BLaER1 (cell line): Measurements from ENCODE around the gene PRR30.
A peak's percentile ranks its signal among the peaks of the same experiment; 100 is the strongest.
"Not testable (repeated sequence)": the region's sequence is repeated elsewhere in the genome, so short reads cannot be mapped to it uniquely, and the experiment has no call there.

Source experiments
- H3K27ac ChIP-seq: shearing (Covaris generic); formaldehyde crosslinking; 2 replicates; pipeline ENCODE4 v1.8.1; 2022
- H3K27me3 ChIP-seq: shearing (Covaris generic); formaldehyde crosslinking; 2 replicates; pipeline ENCODE4 v1.8.1; 2022
- H3K36me3 ChIP-seq: shearing (Covaris generic); formaldehyde crosslinking; 2 replicates; pipeline ENCODE4 v1.8.1; 2022
- H3K4me1 ChIP-seq: shearing (Covaris generic); formaldehyde crosslinking; 2 replicates; pipeline ENCODE4 v1.8.1; 2022
- H3K4me2 ChIP-seq: shearing (Covaris generic); formaldehyde crosslinking; 2 replicates; pipeline ENCODE4 v1.8.1; 2022
- H3K4me3 ChIP-seq: shearing (Covaris generic); formaldehyde crosslinking; 2 replicates; pipeline ENCODE4 v1.8.1; 2022
- H3K9ac ChIP-seq: shearing (Covaris generic); formaldehyde crosslinking; 2 replicates; pipeline ENCODE4 v1.8.1; 2022
- H3K9me3 ChIP-seq: shearing (Covaris generic); formaldehyde crosslinking; 2 replicates; pipeline ENCODE4 v1.8.1; 2022
- H4K20me1 ChIP-seq: shearing (Covaris generic); formaldehyde crosslinking; 2 replicates; pipeline ENCODE4 v1.8.1; 2022
- Cebpa-rat ChIP-seq: shearing (Covaris generic); IDR thresholded peaks from 2 replicates; pipeline ENCODE4 v1.8.1; 2022

Gene PRR30

DNA sequence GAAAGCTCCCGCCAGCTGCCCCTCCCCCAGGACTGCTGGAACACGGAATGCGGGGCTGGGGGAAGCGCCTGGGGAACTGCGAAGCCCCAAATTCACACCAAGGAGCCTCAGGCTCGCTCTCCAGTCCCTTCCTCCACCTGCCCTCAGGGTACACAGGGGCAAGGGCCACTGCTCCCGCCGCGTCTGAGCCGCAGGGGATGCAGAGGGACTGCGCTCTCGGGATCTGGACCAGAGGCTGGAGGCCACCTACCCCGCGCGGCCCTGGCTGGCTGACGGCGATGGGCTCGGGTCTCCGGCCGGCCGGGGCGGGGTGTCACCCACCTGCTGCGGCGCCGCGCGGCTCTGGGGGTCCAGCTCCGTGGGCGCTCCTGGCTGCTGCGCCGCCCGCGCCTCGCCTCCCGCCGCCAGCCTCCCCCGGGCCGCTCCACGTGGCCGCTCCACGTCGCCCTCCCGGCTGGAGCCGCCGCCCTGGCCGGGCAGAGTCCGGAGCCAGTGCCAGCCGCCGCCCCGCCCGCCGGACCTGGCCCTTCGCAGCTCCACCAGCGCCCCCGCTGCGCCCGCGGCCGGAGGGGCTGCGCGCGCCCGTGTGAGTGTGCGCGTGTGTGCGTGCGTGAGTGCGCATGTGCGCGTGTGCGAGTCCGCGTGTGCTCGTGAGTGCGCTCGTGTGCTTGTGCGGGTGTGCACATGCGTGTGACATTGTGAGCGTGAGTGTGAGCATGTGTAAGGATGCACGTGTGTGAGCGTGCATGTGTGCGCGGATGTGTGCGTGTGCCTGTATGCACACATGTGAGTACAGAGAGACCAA is 20.5 kb downstream of the PRR30 start, which contains the start of gene CGREF1:
CGREF1 (minus strand) TSS at position 604 of the 805 bp plus-strand sequence. CDS start 14,762 bp downstream, outside the sequence.
- H3K36me3 ChIP-seq = no peaks in the 10 kb centered on the region
- no peaks in the 10 kb centered on the region for H4K20me1 ChIP-seq
- H3K9me3 ChIP-seq = no peaks in the 10 kb centered on the region
- peak within 1 kb of the TSS; percentile 60 for H3K9ac ChIP-seq
- 0 out of 2 replicates have a peak within 1 kb of the TSS, but pooled peaks have one; percentile 26 for H3K27ac ChIP-seq
- peak within 1 kb of the TSS; percentile 85 for H3K4me2 ChIP-seq
- H3K27me3 ChIP-seq = peaks cover 69% of the 10 kb centered on the region
- H3K4me3 ChIP-seq = peak within 1 kb of the TSS; percentile 68
- no peak for TF ChIP-seq Cebpa-rat
- 0 out of 2 replicates have a peak, but pooled peaks cover 12% of the 10 kb centered on the region for H3K4me1 ChIP-seq

DNA sequence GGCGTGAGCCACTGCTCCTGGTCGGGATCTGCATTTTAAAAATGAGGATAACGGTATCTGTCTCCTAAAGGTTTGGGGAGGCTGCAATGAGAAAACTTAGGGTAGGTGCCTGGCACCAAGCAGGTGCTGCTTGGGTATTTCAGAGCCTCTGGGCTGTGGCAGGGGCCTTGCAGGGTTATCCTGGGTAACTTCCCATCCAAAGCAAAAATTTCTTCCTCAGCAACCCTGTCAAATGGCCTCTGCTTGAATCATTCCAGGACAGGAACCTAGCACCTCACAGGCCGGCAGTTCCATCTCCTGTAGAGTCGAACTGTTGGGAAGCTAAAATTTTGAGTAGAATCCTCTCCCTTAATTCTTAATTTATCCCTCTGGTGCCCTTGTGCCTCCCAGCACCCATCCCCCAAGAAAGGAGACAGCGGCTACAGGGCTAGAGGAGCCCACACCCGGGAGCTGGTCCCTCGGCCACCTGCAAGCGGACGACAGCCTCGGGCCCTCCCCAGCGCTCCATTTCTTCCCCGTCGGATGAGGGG is 21.1 kb downstream of the PRR30 start:
- H3K27ac ChIP-seq = no peak overlapping the region

DNA sequence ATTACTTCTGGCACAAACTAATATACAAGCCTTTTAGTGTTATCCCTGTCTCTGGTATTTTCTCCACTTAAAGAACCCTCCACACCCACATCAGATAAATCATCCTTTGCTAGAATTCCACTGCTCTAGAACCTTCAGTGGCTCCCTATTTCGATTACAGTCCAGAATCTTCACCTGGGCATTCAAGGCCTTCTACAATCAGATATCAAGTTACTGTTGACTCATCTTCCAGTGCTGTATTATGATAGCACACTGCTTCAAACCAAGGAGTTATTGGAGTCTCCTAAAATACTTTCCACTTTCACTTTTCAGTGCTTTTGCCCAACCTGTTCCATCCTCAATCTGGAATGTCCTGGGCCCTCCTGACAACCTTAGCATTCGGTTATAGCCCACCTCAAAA is 23.7 kb downstream of the PRR30 start:
- Histone ChIP-seq H4K20me1 (no peaks in the 10 kb centered on the region), H3K4me1 (0 out of 2 replicates have a peak, but pooled peaks cover 12% of the 10 kb centered on the region), H3K4me2 (no peak overlapping the region), H3K36me3 (no peaks in the 10 kb centered on the region), H3K9ac (no peak overlapping the region), H3K27me3 (peaks cover 37% of the 10 kb centered on the region), H3K27ac (no peak overlapping the region), H3K9me3 (no peaks in the 10 kb centered on the region), H3K4me3 (no peak overlapping the region)
- TF ChIP-seq Cebpa-rat = no peak

More for the DNA sequence above, 21.1 kb downstream of the PRR30 start:
- no peak for TF ChIP-seq Cebpa-rat
- Histone ChIP-seq H3K4me1 (0 out of 2 replicates have a peak, but pooled peaks cover 12% of the 10 kb centered on the region), H3K4me3 (peak overlapping the region; percentile 68), H3K27me3 (peaks cover 62% of the 10 kb centered on the region), H4K20me1 (no peaks in the 10 kb centered on the region), H3K9ac (no peak overlapping the region), H3K9me3 (no peaks in the 10 kb centered on the region), H3K4me2 (peak overlapping the region; percentile 85), H3K36me3 (no peaks in the 10 kb centered on the region)

DNA sequence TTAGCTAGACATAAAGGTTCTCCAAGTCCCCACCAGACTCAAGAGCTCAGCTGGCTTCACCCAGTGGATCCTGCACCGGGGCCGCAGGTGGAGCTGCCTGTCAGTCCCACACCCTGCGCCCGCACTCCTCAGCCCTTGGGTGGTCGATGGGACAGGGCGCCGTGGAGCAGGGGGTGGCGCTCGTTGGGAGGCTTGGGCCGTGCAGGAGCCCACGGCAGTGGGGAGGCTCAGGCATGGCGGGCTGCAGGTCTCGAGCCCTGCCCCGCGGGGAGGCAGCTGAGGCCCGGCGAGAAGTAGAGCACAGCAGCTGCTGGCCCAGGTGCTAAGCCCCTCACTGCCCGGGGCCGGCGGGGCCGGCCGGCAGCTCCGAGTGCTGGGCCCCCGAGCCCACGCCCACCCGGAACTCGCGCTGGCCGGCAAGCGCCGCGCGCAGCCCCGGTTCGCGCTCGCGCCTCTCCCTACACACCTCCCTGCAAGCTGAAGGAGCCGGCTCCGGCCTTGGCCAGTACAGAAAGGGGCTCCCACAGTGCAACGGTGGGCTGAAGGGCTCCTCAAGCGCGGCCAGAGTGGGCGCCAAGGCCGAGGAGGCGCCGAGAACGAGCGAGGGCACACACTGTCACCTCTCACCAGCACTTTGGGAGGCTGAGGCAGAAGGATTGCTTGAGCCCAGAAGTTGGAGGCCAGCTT is 27.7 kb downstream of the PRR30 start:
- H3K27me3 ChIP-seq, H3K36me3 ChIP-seq, H3K4me3 ChIP-seq, H3K4me1 ChIP-seq, H3K27ac ChIP-seq, H3K4me2 ChIP-seq, H3K9me3 ChIP-seq, H3K9ac ChIP-seq, H4K20me1 ChIP-seq: not testable (repeated sequence)

DNA sequence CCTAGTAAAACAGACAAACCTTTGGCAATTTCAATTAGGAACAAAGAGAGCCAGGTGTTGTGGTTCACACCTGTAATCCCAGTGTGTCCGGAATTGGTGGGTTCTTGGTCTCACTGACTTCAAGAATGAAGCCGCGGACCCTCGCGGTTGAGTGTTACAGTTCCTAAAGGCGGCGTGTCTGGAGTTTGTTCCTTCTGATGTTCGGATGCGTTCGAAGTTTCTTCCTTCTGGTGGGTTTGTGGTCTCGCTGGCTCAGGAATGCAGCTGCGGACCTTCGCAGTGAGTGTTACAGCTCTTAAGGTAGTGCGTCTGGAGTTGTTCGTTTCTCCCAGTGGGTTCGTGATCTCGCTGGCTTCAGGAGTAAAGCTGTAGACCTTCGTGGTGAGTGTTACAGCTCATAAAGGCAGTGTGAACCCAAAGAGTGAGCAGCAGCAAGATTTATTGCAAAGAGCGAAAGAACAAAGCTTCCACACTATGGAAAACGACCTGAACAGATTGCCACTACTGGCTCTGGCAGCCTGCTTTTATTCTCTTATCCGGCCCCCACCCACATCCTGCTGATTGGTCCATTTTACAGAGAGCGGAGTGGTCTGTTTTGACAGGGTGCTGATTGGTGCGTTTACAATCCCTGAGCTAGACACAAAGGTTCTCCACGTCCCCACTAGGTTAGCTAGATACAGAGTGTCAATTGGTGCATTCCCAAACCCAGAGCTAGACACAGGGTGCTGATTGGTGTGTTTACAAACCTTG is 28.4 kb downstream of the PRR30 start:
- H3K27me3 ChIP-seq, H3K4me3 ChIP-seq, H3K36me3 ChIP-seq, H3K9me3 ChIP-seq, H4K20me1 ChIP-seq, H3K4me1 ChIP-seq, H3K9ac ChIP-seq, H3K4me2 ChIP-seq, H3K27ac ChIP-seq: not testable (repeated sequence)

DNA sequence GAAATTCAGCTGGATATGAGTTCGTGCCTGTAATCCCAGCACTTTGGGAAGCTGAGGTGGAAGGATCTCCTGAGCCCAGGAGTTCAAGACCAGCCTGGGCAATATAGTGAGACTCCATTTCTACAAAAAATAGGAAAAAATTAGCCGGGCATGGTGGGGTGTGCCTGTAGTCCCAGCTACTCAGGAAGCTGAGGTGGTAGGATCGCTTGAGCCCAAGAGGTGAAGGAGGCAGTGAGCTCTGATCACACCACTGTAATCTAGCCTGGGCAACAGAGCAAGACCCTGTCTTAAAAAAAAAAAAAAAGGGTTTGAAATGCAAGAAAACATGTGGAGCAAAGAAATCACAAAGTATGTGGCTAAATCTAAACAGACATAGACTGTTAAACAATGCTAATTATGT is 30.1 kb downstream of the PRR30 start:
- no peaks in the 10 kb centered on the region for H4K20me1 ChIP-seq
- no peaks in the 10 kb centered on the region for H3K36me3 ChIP-seq
- no peaks in the 10 kb centered on the region for H3K27me3 ChIP-seq
- H3K4me3 ChIP-seq = no peak overlapping the region
- no peaks in the 10 kb centered on the region for H3K9me3 ChIP-seq
- no peak overlapping the region for H3K9ac ChIP-seq
- H3K4me2 ChIP-seq = no peak overlapping the region
- H3K4me1 ChIP-seq = peaks cover 14% of the 10 kb centered on the region
- no peak for TF ChIP-seq Cebpa-rat
- no peak overlapping the region for H3K27ac ChIP-seq

DNA sequence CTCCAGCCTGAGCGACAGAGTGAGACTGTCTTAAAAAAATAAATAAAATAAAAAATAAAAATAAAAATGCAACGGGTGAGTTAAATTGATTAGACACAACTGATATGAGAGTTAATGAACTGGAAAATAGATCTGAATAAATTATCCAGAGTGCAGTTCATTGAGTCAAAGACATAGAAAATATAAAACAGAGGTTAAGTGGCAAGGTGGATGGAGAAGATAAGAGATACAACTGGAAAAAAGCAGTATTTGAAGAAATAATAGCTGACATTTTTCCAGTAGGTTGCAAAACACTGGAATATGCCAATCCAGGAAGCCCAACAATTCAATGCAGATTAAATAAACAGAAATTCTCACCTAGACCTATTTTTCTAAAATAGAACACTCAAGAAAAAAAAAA is 31.0 kb downstream of the PRR30 start:
- Histone ChIP-seq H3K36me3 (no peaks in the 10 kb centered on the region), H3K9ac (no peak overlapping the region), H3K4me1 (peaks cover 14% of the 10 kb centered on the region), H3K27me3 (no peaks in the 10 kb centered on the region), H3K27ac (no peak overlapping the region), H3K9me3 (no peaks in the 10 kb centered on the region), H3K4me2 (no peak overlapping the region), H3K4me3 (no peak overlapping the region), H4K20me1 (no peaks in the 10 kb centered on the region)
- no peak for TF ChIP-seq Cebpa-rat

DNA sequence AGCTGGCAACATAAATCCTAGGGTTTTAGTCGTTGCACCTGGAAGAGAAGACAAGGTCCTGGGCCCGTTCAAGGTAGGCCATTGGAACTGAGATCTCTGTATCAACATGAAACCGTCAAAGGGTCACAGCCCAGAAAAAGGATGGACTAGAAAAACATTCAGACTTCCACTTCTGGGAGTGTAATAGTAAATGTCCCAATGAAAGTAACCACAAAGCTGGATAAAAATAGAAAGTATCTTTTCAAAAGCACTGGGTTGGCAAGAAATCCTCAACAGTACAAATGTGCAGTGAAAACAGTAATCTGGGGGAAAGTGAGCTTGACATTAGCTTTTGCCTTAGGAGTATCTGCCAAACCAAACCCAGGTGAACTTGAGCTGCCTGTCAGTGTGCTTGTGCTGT is 33.2 kb downstream of the PRR30 start:
- no peak for TF ChIP-seq Cebpa-rat
- no peak overlapping the region for H3K27ac ChIP-seq
- H3K9me3 ChIP-seq = no peaks in the 10 kb centered on the region
- no peak overlapping the region for H3K4me3 ChIP-seq
- no peaks in the 10 kb centered on the region for H3K27me3 ChIP-seq
- H3K36me3 ChIP-seq = no peaks in the 10 kb centered on the region
- peak overlapping the region; percentile 57 for H3K4me2 ChIP-seq
- H4K20me1 ChIP-seq = no peaks in the 10 kb centered on the region
- H3K9ac ChIP-seq = no peak overlapping the region
- H3K4me1 ChIP-seq = peaks cover 14% of the 10 kb centered on the region

DNA sequence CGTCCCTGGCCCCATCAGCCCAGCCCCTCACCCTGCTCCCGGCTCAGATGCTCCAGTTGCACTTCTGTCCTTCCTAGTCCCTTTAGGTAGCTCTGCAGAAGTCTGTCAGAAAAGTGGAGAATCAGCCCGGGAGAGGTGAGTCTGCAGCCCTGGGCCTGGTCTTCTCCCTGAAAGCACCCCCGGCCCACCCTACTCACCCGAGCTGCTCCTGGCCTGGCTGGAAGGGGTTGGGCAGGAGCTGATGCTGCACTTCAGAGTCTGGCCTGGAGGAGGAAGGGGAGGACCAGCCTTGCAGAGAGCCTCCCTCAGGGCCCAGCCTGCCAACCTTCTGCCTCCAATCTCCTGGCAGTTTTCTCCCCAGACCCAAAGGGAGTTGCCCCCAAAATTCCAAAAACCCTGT is 36.9 kb downstream of the PRR30 start:
- H3K9me3 ChIP-seq = no peaks in the 10 kb centered on the region
- H3K36me3 ChIP-seq = no peaks in the 10 kb centered on the region
- no peak overlapping the region for H3K27ac ChIP-seq

More for the DNA sequence above, 36.9 kb downstream of the PRR30 start:
- H3K4me3 ChIP-seq = no peak overlapping the region
- peaks cover 27% of the 10 kb centered on the region for H3K4me1 ChIP-seq
- no peak overlapping the region for H3K9ac ChIP-seq
- H3K27me3 ChIP-seq = no peaks in the 10 kb centered on the region
- TF ChIP-seq Cebpa-rat = no peak
- no peaks in the 10 kb centered on the region for H4K20me1 ChIP-seq
- H3K4me2 ChIP-seq = no peak overlapping the region
